Upper lobe of right lung (tissue), 1 donor: ENCODE results near the gene RFX5. TPM values are rescaled to one million over a fixed set of nuclear protein-coding genes. Genes with fewer than 3 reads are reported as not detected.
"Not testable (repeated sequence)": the region's sequence is repeated elsewhere in the genome, so short reads cannot be mapped to it uniquely, and the experiment has no call there.

Source experiments
- ATAC-seq: fragments of 200-7000 bp; cut with Tn5 transposase; one replicate; pipeline ENCODE4 v1.9.1; 2020; ENCODE audit warnings: mild to moderate bottlenecking, moderate library complexity
- DNase-seq: peaks from one replicate; pipeline ENCODE4 v3.0.0-alpha.2; 2020
- H3K27ac ChIP-seq: fragments of 200-600 bp; one replicate; pipeline ENCODE4 v1.8.0; 2022
- H3K27me3 ChIP-seq: fragments of 200-600 bp; one replicate; pipeline ENCODE4 v1.8.0; 2022; ENCODE audit warnings: mild to moderate bottlenecking
- H3K36me3 ChIP-seq: fragments of 200-600 bp; one replicate; pipeline ENCODE4 v1.8.0; 2022
- H3K4me1 ChIP-seq: fragments of 200-600 bp; one replicate; pipeline ENCODE4 v1.8.0; 2022
- H3K4me3 ChIP-seq: fragments of 200-600 bp; one replicate; pipeline ENCODE4 v1.8.0; 2022; ENCODE audit warnings: mild to moderate bottlenecking
- H3K9me3 ChIP-seq: fragments of 200-600 bp; one replicate; pipeline ENCODE4 v1.8.0; 2022
- intact Hi-C: fragments of 100-400 bp; cut with DNase I; formaldehyde crosslinking; loops from one replicate; pipeline ENCODE4 v1.11.0; 2022
- long read RNA-seq: library from polyadenylated mRNA; unstranded; transcript quantifications from one replicate; pipeline ENCODE4 v2.0.0, GENCODE V29; 2021
- total RNA-seq: library from RNA; stranded (reverse); fragmentation: NEBNext Ultra II Directional; extraction: Animal tissue kit (Norgen Biotek cat#: 25700); gene quantifications from one replicate; pipeline ENCODE4 v1.2.1, GENCODE V29; 2021
- TF ChIP-seq, protein P1 (sequence below): fragments of 200-600 bp; IDR thresholded peaks from one replicate; pipeline ENCODE4 v1.8.0; 2022; ENCODE audit warnings: antibody characterized with exemption
- donor health status: DM: no; HTN: yes; CAD: no; lungs with severe emphysema.

The RFX5 gene
- 45.8 TPM for total RNA-seq
- long read RNA-seq, transcript RFX5-215 (11 exons, 2,355 nt): major isoform, 19 of 64 reads
- long read RNA-seq, transcript RFX5-201 (11 exons, 3,576 nt): minor isoform, 5 of 64 reads
- long read RNA-seq, partial matches to known transcripts: 28 of 64 reads
- long read RNA-seq, other reads (novel, unspliced or antisense): 12 of 64 reads

DNA sequence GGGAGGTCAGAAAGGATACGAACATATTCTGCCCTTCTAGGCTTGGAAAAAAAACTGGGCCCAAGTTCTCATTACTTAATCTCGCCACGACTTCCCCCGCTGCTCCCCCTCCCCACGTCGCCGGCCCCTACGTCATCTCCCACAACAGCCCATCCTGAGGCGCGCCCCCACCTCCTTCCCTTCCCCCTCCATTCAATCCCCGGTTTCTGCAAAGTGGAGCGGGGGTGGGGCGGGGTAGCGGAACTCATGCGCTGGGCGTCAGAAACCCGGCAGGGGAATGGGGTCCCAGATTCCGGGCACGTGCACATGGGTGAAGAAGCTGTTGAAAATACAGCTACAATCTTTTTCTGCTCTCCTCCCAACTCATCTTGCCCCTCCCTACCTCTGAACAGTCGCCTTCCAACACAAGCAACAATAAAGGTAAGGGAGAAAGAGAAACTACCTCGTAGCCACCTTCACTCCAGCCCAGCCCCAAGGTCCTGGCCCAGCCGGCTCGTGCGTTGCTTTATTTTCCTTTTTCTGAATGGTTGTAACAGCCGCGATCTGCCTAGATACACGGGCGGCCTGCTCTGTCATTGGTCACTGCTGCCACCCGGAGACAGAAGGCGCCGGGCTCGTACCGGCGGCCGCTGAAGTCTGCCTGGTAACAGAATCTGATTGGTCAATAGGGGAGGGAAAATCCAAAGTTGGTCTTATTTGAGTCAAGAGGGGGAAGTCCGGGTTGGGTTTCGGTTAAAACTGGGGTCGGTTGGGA is at the start of gene RFX5:
RFX5 (minus strand) TSS at position 484 of the 754 bp plus-strand sequence. CDS start 932 bp downstream, outside the sequence.
- TF ChIP-seq, protein P1, sequence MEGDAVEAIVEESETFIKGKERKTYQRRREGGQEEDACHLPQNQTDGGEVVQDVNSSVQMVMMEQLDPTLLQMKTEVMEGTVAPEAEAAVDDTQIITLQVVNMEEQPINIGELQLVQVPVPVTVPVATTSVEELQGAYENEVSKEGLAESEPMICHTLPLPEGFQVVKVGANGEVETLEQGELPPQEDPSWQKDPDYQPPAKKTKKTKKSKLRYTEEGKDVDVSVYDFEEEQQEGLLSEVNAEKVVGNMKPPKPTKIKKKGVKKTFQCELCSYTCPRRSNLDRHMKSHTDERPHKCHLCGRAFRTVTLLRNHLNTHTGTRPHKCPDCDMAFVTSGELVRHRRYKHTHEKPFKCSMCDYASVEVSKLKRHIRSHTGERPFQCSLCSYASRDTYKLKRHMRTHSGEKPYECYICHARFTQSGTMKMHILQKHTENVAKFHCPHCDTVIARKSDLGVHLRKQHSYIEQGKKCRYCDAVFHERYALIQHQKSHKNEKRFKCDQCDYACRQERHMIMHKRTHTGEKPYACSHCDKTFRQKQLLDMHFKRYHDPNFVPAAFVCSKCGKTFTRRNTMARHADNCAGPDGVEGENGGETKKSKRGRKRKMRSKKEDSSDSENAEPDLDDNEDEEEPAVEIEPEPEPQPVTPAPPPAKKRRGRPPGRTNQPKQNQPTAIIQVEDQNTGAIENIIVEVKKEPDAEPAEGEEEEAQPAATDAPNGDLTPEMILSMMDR: no peak
- Histone ChIP-seq H3K27ac (peak within 1 kb of the TSS; percentile 93), H3K9me3 (no peaks in the 10 kb centered on the region), H3K4me1 (peaks cover 14% of the 10 kb centered on the region), H3K27me3 (no peaks in the 10 kb centered on the region), H3K4me3 (peak within 1 kb of the TSS; percentile 76), H3K36me3 (peaks cover 19% of the 10 kb centered on the region)
- DNase-seq (peak; percentile 96), ATAC-seq (peak; percentile 97)
- intact Hi-C loops: no loop called here

DNA sequence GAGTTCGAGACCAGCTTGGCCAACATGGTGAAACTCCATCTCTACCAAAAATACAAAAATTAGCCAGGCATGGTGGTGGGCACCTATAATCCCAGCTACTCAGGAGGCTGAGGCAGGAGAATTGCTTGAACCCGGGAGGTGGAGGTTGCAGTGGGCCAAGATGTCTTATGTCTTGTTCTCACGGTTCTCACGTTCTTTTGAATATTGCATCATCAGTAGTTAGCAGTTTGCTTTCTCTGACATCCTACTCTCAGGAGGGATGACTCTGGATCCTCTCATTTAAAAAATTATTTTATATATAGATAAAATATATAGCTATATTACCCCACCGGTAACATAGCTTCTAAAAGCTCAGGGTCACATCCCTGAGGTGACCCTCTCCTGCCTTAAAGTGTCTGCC is 49.2 kb upstream of the RFX5 start:
- Histone ChIP-seq H3K36me3 (peaks cover 11% of the 10 kb centered on the region), H3K4me1 (peaks cover 10% of the 10 kb centered on the region)
- H3K27me3 ChIP-seq, H3K4me3 ChIP-seq, DNase-seq, H3K27ac ChIP-seq, ATAC-seq, intact Hi-C loops, H3K9me3 ChIP-seq: not testable (repeated sequence)

DNA sequence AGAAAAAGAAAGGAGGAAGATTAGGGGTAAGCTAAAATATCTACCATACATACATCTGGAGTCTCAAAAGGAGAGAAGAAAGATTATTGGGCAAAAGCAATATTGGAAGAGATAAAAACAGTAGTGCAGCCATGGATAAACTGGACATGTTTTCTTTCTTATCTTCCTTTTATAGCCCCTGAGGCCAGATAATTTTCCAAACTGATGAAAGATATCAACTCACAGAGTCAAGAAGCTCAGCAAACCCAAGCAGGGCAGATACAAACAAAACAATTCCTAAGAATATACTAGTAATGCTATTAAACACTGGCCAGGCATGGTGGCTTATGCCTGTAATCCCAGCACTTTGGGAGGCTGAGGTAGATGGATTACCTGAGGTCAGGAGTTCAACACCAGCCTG is 46.5 kb upstream of the RFX5 start:
- Histone ChIP-seq H3K4me3 (no peak overlapping the region), H3K4me1 (no peaks in the 10 kb centered on the region), H3K27ac (no peak overlapping the region), H3K36me3 (no peaks in the 10 kb centered on the region), H3K27me3 (no peaks in the 10 kb centered on the region), H3K9me3 (no peaks in the 10 kb centered on the region)
- TF ChIP-seq, protein P1: no peak
- intact Hi-C loops: no loop called here
- no peak for DNase-seq
- ATAC-seq: no peak

DNA sequence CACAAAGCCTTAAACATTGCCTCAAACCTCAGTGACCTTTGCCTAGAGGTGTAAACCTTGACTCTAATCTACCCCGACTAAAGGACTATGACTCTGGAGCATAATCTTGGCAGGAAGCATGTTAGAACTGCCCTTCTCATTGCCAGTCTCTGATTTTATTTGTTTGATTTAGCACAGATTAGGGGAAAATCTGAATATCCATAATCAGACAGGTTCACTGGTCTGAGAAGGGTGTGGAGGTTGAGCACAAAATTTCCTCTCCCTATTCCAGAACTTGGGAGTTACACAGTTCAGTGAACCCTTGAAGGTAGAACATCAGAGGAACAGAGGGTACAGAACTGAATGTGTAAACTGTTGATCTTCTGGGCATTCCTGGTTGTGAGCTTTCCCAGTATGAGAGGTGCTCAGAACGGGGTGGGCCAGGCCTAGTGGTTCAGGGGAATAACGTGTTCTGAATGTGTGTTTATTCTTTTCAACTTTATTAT is 44.1 kb upstream of the RFX5 start:
- no peak overlapping the region for H3K27ac ChIP-seq
- no peak overlapping the region for H3K4me3 ChIP-seq
- ATAC-seq: no peak
- TF ChIP-seq, protein P1: no peak
- intact Hi-C loops: no loop called here
- no peaks in the 10 kb centered on the region for H3K9me3 ChIP-seq
- H3K36me3 ChIP-seq: no peaks in the 10 kb centered on the region
- H3K27me3 ChIP-seq: no peaks in the 10 kb centered on the region
- no peaks in the 10 kb centered on the region for H3K4me1 ChIP-seq
- DNase-seq: no peak

DNA sequence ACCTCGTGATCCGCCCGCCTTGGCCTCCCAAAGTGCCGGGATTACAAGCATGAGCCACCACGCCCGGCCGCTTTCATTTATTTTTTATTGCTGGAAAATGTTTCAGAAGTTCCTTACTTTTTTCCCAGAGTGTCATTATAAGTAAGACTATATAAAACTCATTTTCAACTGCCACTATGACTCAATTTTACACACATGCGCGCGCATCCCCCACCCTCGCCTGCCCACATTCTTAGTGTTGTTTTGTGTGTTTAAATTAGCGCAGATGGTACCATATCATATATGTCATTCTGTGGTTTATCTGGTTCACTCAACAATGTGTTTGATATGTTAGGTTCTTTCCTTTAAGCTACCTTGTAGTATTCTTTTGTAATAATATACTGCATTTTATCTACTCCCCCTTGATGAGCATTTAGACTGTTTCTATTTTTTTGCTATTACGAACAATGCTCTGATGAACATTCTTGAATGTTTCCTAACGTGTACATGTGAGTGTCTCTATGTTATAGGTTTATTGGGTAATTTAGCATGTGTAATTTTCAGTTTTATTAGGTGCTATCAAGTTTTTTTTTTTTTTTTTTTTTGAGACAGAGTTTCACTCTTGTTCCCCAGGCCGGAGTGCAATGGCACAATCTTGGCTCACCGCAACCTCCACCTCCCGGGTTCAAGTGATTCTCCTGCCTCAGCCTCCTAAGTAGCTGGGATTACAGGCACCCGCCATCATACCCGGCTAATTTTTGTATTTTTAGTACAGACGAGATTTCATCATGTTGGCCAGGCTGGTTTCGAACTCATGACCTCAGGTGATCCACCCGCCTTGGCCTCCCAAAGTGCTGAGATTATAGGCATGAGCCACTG is 43.4 kb upstream of the RFX5 start:
- H3K27ac ChIP-seq, intact Hi-C loops, H3K36me3 ChIP-seq, DNase-seq, H3K9me3 ChIP-seq, H3K27me3 ChIP-seq, ATAC-seq, H3K4me3 ChIP-seq, H3K4me1 ChIP-seq: not testable (repeated sequence)

DNA sequence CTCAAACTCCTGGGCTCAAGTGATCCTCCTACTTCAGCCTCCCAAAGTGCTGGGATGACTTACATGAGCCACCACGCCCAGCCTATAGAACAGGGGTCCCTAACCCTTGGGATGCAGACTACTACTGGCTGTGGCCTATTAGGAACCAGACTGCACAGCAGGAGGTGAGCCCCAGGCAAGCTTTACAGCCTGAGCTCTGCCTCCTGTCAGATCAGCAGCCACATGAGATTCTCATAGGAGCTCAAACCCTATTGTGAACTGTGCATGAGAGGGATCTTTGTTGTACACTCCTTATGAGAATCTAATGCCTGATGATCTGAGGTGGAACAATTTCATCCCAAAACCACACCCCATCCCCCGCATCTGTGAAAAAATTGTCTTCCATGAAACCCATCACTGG is 39.0 kb upstream of the RFX5 start:
- TF ChIP-seq, protein P1: no peak
- no peaks in the 10 kb centered on the region for H3K27me3 ChIP-seq
- intact Hi-C loops: no loop called here
- no peak overlapping the region for H3K27ac ChIP-seq
- DNase-seq: no peak
- H3K4me1 ChIP-seq: no peaks in the 10 kb centered on the region
- ATAC-seq: no peak
- H3K4me3 ChIP-seq: no peak overlapping the region
- no peaks in the 10 kb centered on the region for H3K9me3 ChIP-seq
- no peaks in the 10 kb centered on the region for H3K36me3 ChIP-seq
